Liver (tissue), 9 donors: ENCODE results near the gene PAH. TPM values are rescaled to one million over a fixed set of nuclear protein-coding genes. Genes with fewer than 3 reads are reported as not detected.

Experiments
- DNase-seq: peaks from one replicate; pipeline ENCODE4 v3.0.0-alpha.2; 2017; ENCODE audit warnings: low spot score
- H3K27ac ChIP-seq, 2 donors: one replicate each; pipeline ENCODE4 v1.7.0; 2013; ENCODE audit warnings: inconsistent platforms in 2 of 2, low read length in 2 of 2, control low read depth in 1 of 2, low read depth in 1 of 2, mild to moderate bottlenecking in 1 of 2
- H3K27me3 ChIP-seq, 4 donors: one replicate each; pipeline versions ENCODE4 v1.6.1 to v1.7.0; 2013; ENCODE audit warnings: low read length in 3 of 4, inconsistent platforms in 1 of 4, mild to moderate bottlenecking in 1 of 4, moderate library complexity in 1 of 4; ENCODE audit not compliant: control insufficient read depth in 4 of 4, insufficient read depth in 4 of 4
- H3K36me3 ChIP-seq, 4 donors: one replicate each; pipeline versions ENCODE4 v1.6.1 to v1.7.0; 2013; ENCODE audit warnings: low read length in 3 of 4, mild to moderate bottlenecking in 3 of 4, low read depth in 1 of 4, moderate library complexity in 1 of 4; ENCODE audit not compliant: control insufficient read depth in 4 of 4, insufficient read depth in 3 of 4
- H3K4me1 ChIP-seq, 4 donors: one replicate each; pipeline versions ENCODE4 v1.6.1 to v1.7.0; 2013; ENCODE audit warnings: low read length in 3 of 4, mild to moderate bottlenecking in 3 of 4, moderate library complexity in 1 of 4; ENCODE audit not compliant: control insufficient read depth in 4 of 4, insufficient read depth in 4 of 4
- H3K4me3 ChIP-seq, 3 donors: one replicate each; pipeline versions ENCODE4 v1.6.1 to v1.7.0; 2013; ENCODE audit warnings: low read length in 3 of 3, control low read depth in 1 of 3, low read depth in 1 of 3, mild to moderate bottlenecking in 1 of 3
- H3K9ac ChIP-seq, 2 donors: one replicate each; pipeline ENCODE4 v1.7.0; 2013; ENCODE audit warnings: low read length in 2 of 2, mild to moderate bottlenecking in 2 of 2, moderate library complexity in 2 of 2, control low read depth in 1 of 2, low read depth in 1 of 2
- H3K9me3 ChIP-seq, 4 donors: one replicate each; pipeline versions ENCODE4 v1.6.1 to v1.7.0; 2013; ENCODE audit warnings: low read length in 3 of 4; ENCODE audit not compliant: control insufficient read depth in 4 of 4
- ATF3 ChIP-seq: IDR thresholded peaks from 2 replicates; pipeline ENCODE4 v1.6.1; 2016; ENCODE audit warnings: antibody characterized with exemption
- CTCF ChIP-seq: fragments of 150-350 bp; IDR thresholded peaks from 2 replicates; pipeline ENCODE4 v1.5.1; 2017; ENCODE audit warnings: improper control_type of control experiment, low read depth, low read length; ENCODE audit not compliant: missing input control
- FOXA1 ChIP-seq: IDR thresholded peaks from 2 replicates; pipeline ENCODE4 v1.6.1; 2016; ENCODE audit warnings: antibody characterized with exemption
- FOXA2 ChIP-seq: IDR thresholded peaks from 2 replicates; pipeline ENCODE4 v1.6.1; 2016; ENCODE audit warnings: antibody characterized with exemption
- GABPA ChIP-seq, 2 donors: IDR thresholded peaks in 1 of 2; conservative IDR thresholded peaks in 1 of 2; 2 replicates each; pipeline ENCODE4 v1.6.1; 2016; ENCODE audit warnings: antibody characterized with exemption in 2 of 2, mild to moderate bottlenecking in 1 of 2, moderate library complexity in 1 of 2
- HNF4G ChIP-seq: IDR thresholded peaks from 2 replicates; pipeline ENCODE4 v1.6.1; 2016; ENCODE audit warnings: antibody characterized with exemption
- JUND ChIP-seq, 2 donors: IDR thresholded peaks; 2 replicates each; pipeline ENCODE4 v1.6.1; 2016; ENCODE audit warnings: antibody characterized with exemption in 2 of 2
- MAX ChIP-seq: IDR thresholded peaks from 2 replicates; pipeline ENCODE4 v1.6.1; 2016; ENCODE audit warnings: antibody characterized with exemption
- RAD21 ChIP-seq, 2 donors: IDR thresholded peaks; 2 replicates each; pipeline ENCODE4 v1.6.1; 2016; ENCODE audit warnings: antibody characterized with exemption in 2 of 2, mild to moderate bottlenecking in 2 of 2
- REST ChIP-seq: IDR thresholded peaks from 2 replicates; pipeline ENCODE4 v1.6.1; 2016; ENCODE audit warnings: antibody characterized with exemption, mild to moderate bottlenecking
- RXRA ChIP-seq, 2 donors: IDR thresholded peaks; 2 replicates each; pipeline ENCODE4 v1.6.1; 2017 to 2018; ENCODE audit warnings: antibody characterized with exemption in 2 of 2, mild to moderate bottlenecking in 1 of 2
- SP1 ChIP-seq: IDR thresholded peaks from 2 replicates; pipeline ENCODE4 v1.6.1; 2018; ENCODE audit warnings: antibody characterized with exemption, mild to moderate bottlenecking
- TAF1 ChIP-seq: conservative IDR thresholded peaks from 2 replicates; pipeline ENCODE4 v1.6.1; 2016; ENCODE audit warnings: antibody characterized with exemption, mild to moderate bottlenecking
- ZBTB33 ChIP-seq: IDR thresholded peaks from 2 replicates; pipeline ENCODE4 v1.6.1; 2016; ENCODE audit warnings: antibody characterized with exemption
- WGBS: extraction: QIAGEN DNeasy Blood & Tissue Kit; methylation state at CpG from one replicate; pipeline ENCODE4 v1.1.7; 2013; 5-methylcytosine and 5-hydroxymethylcytosine counted together
- polyA plus RNA-seq, 2 donors: library from polyadenylated mRNA; stranded (reverse) in 1 of 2; unstranded in 1 of 2; fragments of 200-250 nt in 1 of 2; fragments of >200 nt in 1 of 2; fragmentation: Nextera tagmentation in 1 of 2; extraction: Ambion mirVana in 1 of 2; gene quantifications; one replicate each; pipeline versions ENCODE4 v1.2.1 to v1.2.3, GENCODE V29; 2013 to 2015
- total RNA-seq, 2 donors: library from RNA; depleted of rRNA; stranded (reverse); fragments of >200 nt; gene quantifications; one replicate each; pipeline ENCODE4 v1.2.3, GENCODE V29; 2014
- donor health status: healthy.
- donor health status: healthy.
- donor health status: healthy.
- donor health status: healthy.
- donor health status: healthy.

PAH gene
- total and polyA plus RNA-seq, 4 donors: 327 to 696 (median 568) TPM

GRCh38 chr12:102876883-102877282 is 40.2 kb downstream of the PAH start (continued):
- TF ChIP-seq REST (no peak), HNF4G (no peak), RXRA (IDR thresholded peaks at IDR 0.05) (no peak)

- Histone ChIP-seq H3K4me3 (no peak overlapping the region), H3K9ac (no peak overlapping the region), H3K4me1 (peaks cover 0 to 2% (median 0%) of the 10 kb centered on the region in 4 donors), H3K27me3 (no peaks in the 10 kb centered on the region), H3K9me3 (no peaks in the 10 kb centered on the region), H3K27ac (no peak overlapping the region), H3K36me3 (peaks cover 9 to 66% (median 38%) of the 10 kb centered on the region in 4 donors)
- DNase-seq: no peak
- TF ChIP-seq RXRA (IDR thresholded peaks at IDR 0.05) (no peak), JUND (IDR thresholded peaks at IDR 0.05) (no peak), FOXA1 (no peak)
- WGBS: 82% methylated on average over 9 of the region's 9 CpGs
These were observed 42.2 kb downstream of the PAH start for GRCh38 chr12:102874819-102875218.

- 70% methylated on average over 2 of the region's 2 CpGs for WGBS
- Histone ChIP-seq H3K9ac (no peak overlapping the region), H3K9me3 (no peaks in the 10 kb centered on the region), H3K36me3 (peaks cover 10 to 57% (median 32%) of the 10 kb centered on the region in 4 donors), H3K4me3 (no peak overlapping the region), H3K27ac (no peak overlapping the region), H3K4me1 (peaks cover 0 to 2% (median 0%) of the 10 kb centered on the region in 4 donors), H3K27me3 (no peaks in the 10 kb centered on the region)
- no peak for DNase-seq
- no peak for TF ChIP-seq FOXA1
- TF ChIP-seq CTCF: no peak
- TF ChIP-seq SP1: no peak
- TF ChIP-seq ATF3: no peak
- no peak for TF ChIP-seq RXRA (IDR thresholded peaks at IDR 0.05)
- TF ChIP-seq MAX: no peak
- no peak for TF ChIP-seq GABPA (IDR thresholded peaks at IDR 0.05 in 1 of 2, conservative IDR thresholded peaks at IDR 0.05 in 1 of 2)
- TF ChIP-seq ZBTB33: no peak
- no peak for TF ChIP-seq TAF1
- TF ChIP-seq HNF4G: no peak
- TF ChIP-seq REST: no peak
- no peak for TF ChIP-seq FOXA2
- TF ChIP-seq RAD21 (IDR thresholded peaks at IDR 0.05): no peak
These were observed 44.0 kb downstream of the PAH start for GRCh38 chr12:102873077-102873476.
